Liver (tissue), 3 donors: ENCODE data around the gene TCHP.

Source experiments
- FOXA1 ChIP-seq: IDR thresholded peaks from 2 replicates; pipeline ENCODE4 v1.6.1; 2016; ENCODE audit warnings: antibody characterized with exemption
- JUND ChIP-seq, 2 donors: IDR thresholded peaks; 2 replicates each; pipeline ENCODE4 v1.6.1; 2016; ENCODE audit warnings: antibody characterized with exemption in 2 of 2
- RAD21 ChIP-seq, 2 donors: IDR thresholded peaks; 2 replicates each; pipeline ENCODE4 v1.6.1; 2016; ENCODE audit warnings: antibody characterized with exemption in 2 of 2, mild to moderate bottlenecking in 2 of 2
- REST ChIP-seq: IDR thresholded peaks from 2 replicates; pipeline ENCODE4 v1.6.1; 2016; ENCODE audit warnings: antibody characterized with exemption, mild to moderate bottlenecking
- TAF1 ChIP-seq: conservative IDR thresholded peaks from 2 replicates; pipeline ENCODE4 v1.6.1; 2016; ENCODE audit warnings: antibody characterized with exemption, mild to moderate bottlenecking
- YY1 ChIP-seq: IDR thresholded peaks from 2 replicates; pipeline ENCODE4 v1.6.1; 2016; ENCODE audit warnings: antibody characterized with exemption, mild to moderate bottlenecking
- TF ChIP-seq, protein P1 (sequence below): fragments of 150-350 bp; IDR thresholded peaks from 2 replicates; pipeline ENCODE4 v1.5.1; 2017; ENCODE audit warnings: improper control_type of control experiment, low read depth, low read length; ENCODE audit not compliant: missing input control
- TF ChIP-seq, protein P2 (sequence below): IDR thresholded peaks from 2 replicates; pipeline ENCODE4 v1.6.1; 2016; ENCODE audit warnings: antibody characterized with exemption
- donor health status: healthy.
- donor health status: healthy.

GRCh38 chr12:109910969-109911348, 10.9 kb downstream of the TCHP start:
- TF ChIP-seq, protein P1, sequence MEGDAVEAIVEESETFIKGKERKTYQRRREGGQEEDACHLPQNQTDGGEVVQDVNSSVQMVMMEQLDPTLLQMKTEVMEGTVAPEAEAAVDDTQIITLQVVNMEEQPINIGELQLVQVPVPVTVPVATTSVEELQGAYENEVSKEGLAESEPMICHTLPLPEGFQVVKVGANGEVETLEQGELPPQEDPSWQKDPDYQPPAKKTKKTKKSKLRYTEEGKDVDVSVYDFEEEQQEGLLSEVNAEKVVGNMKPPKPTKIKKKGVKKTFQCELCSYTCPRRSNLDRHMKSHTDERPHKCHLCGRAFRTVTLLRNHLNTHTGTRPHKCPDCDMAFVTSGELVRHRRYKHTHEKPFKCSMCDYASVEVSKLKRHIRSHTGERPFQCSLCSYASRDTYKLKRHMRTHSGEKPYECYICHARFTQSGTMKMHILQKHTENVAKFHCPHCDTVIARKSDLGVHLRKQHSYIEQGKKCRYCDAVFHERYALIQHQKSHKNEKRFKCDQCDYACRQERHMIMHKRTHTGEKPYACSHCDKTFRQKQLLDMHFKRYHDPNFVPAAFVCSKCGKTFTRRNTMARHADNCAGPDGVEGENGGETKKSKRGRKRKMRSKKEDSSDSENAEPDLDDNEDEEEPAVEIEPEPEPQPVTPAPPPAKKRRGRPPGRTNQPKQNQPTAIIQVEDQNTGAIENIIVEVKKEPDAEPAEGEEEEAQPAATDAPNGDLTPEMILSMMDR = peak; percentile 11
- no peak for TF ChIP-seq JUND (IDR thresholded peaks at IDR 0.05)
- TF ChIP-seq, protein P2, sequence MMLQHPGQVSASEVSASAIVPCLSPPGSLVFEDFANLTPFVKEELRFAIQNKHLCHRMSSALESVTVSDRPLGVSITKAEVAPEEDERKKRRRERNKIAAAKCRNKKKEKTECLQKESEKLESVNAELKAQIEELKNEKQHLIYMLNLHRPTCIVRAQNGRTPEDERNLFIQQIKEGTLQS = no peak
- no peak for TF ChIP-seq YY1
- no peak for TF ChIP-seq TAF1
- no peak for TF ChIP-seq REST
- TF ChIP-seq FOXA1 = no peak
- peak in 1 of 2 donors; percentile 11 for TF ChIP-seq RAD21 (IDR thresholded peaks at IDR 0.05)
